Smooth muscle cell (in vitro differentiated cells): ENCODE data around the gene TOP3B. TPM values are rescaled to one million over a fixed set of nuclear protein-coding genes. Genes with fewer than 3 reads are reported as not detected.
A peak's percentile ranks its signal among the peaks of the same experiment; 100 is the strongest.

Experiments used
- DNase-seq: peaks from one replicate; lab custom pipeline; 2025; ENCODE audit not compliant: unreplicated experiment; lab: John Stamatoyannopoulos, UW
- H2AFZ ChIP-seq: fragments of 200-600 bp; sonication (generic); 2 replicates; pipeline ENCODE4 v1.6.0; 2016; ENCODE audit warnings: antibody characterized with exemption, low read depth, mild to moderate bottlenecking
- H3F3A ChIP-seq: fragments of 200-600 bp; sonication (generic); 2 replicates; pipeline ENCODE4 v1.6.0; 2017; ENCODE audit warnings: antibody characterized with exemption, low read depth
- H3K27ac ChIP-seq: fragments of 200-600 bp; sonication (generic); 2 replicates; pipeline ENCODE4 v1.5.1; 2016; ENCODE audit warnings: low read depth, mild to moderate bottlenecking
- H3K27me3 ChIP-seq: fragments of 200-600 bp; sonication (generic); 2 replicates; pipeline ENCODE4 v1.6.1; 2016; ENCODE audit warnings: low read depth, mild to moderate bottlenecking
- H3K36me3 ChIP-seq: fragments of 200-600 bp; sonication (generic); 2 replicates; pipeline ENCODE4 v1.5.1; 2016; ENCODE audit warnings: low read depth
- H3K4me1 ChIP-seq: fragments of 200-600 bp; sonication (generic); 2 replicates; pipeline ENCODE4 v1.5.1; 2016; ENCODE audit warnings: low read depth
- H3K4me2 ChIP-seq: fragments of 200-600 bp; sonication (generic); 2 replicates; pipeline ENCODE4 v1.6.0; 2016; ENCODE audit warnings: mild to moderate bottlenecking
- H3K4me3 ChIP-seq: fragments of 200-600 bp; sonication (generic); 2 replicates; pipeline ENCODE4 v1.5.1; 2016; ENCODE audit warnings: mild to moderate bottlenecking
- H3K79me2 ChIP-seq: fragments of 200-600 bp; sonication (generic); 2 replicates; pipeline ENCODE4 v1.6.0; 2016; ENCODE audit warnings: low read depth, mild to moderate bottlenecking
- H3K9ac ChIP-seq: fragments of 200-600 bp; sonication (generic); 2 replicates; pipeline ENCODE4 v1.6.0; 2016; ENCODE audit warnings: low read depth
- H3K9me3 ChIP-seq: fragments of 200-600 bp; sonication (generic); replicated peaks from 2 replicates; pipeline ENCODE4 v1.5.1; 2016; ENCODE audit warnings: low read depth
- H4K20me1 ChIP-seq: fragments of 200-600 bp; sonication (generic); 2 replicates; pipeline ENCODE4 v1.6.0; 2016; ENCODE audit warnings: low read depth
- CTCF ChIP-seq: fragments of 200-600 bp; sonication (generic); IDR thresholded peaks from 2 replicates; pipeline ENCODE4 v1.5.1; 2017; ENCODE audit warnings: borderline replicate concordance, mild to moderate bottlenecking, antibody characterized with exemption; ENCODE audit not compliant: insufficient read depth, poor library complexity, severe bottlenecking
- WGBS: methylation state at CpG from one replicate; pipeline ENCODE4 v1.1.7; 2016; ENCODE audit warnings: low lambda C conversion rate; 5-methylcytosine and 5-hydroxymethylcytosine counted together
- polyA plus RNA-seq: library from polyadenylated mRNA; unstranded; fragments of >200 nt; fragmentation: Nextera tagmentation; extraction: Ambion mirVana; gene quantifications from 2 replicates; pipeline ENCODE4 v1.2.1, GENCODE V29; 2016
- total RNA-seq: library from RNA; depleted of rRNA; stranded (reverse); fragments of >200 nt; gene quantifications from 2 replicates; pipeline ENCODE4 v1.2.3, GENCODE V29; 2014

TOP3B gene
- 15.2 and 17.3 TPM in 2 replicates for total RNA-seq
- polyA plus RNA-seq = 17.6 and 26.7 TPM in 2 replicates

GRCh38 chr22:21982338-21982965 is at the start of gene TOP3B:
TOP3B (minus strand) TSS chr22:21982787; CDS start chr22:21975709, 7,078 bp downstream.
- H3K27ac ChIP-seq = no peak within 1 kb of the TSS

DNA sequence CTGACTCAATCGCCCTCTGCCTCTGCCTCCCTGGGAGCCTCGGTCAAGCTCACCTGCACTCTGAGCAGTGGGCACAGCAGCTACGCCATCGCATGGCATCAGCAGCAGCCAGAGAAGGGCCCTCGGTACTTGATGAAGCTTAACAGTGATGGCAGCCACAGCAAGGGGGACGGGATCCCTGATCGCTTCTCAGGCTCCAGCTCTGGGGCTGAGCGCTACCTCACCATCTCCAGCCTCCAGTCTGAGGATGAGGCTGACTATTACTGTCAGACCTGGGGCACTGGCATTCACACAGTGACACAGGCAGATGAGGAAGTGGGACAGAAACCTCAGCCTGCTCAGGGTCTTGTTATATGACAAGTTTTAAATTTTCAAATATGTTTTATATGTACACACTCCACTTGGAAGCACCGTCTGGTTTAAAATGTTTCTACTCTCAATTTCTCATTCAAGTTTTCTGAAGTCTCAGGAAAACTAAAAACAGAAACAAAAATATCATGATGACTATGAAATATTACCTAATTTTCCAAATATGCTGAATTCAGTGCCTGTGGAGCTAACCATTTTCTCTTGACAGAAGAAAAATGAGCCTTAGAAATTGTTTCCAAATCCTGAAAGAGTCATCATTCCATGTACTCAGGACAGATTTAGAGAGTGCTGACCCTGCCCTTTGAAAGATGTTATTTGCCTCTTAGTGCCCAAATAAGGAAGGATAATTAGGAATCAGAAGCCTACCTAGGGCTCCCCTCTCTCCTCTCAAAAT is 48.8 kb upstream of the TOP3B start:
- Histone ChIP-seq H3K79me2 (no peaks in the 10 kb centered on the region), H3K9me3 (no peaks in the 10 kb centered on the region), H3K4me2 (no peak overlapping the region), H3K4me1 (no peaks in the 10 kb centered on the region), H2AFZ (no peak overlapping the region), H3K9ac (no peak overlapping the region), H3K27ac (no peak overlapping the region), H3F3A (no peaks in the 10 kb centered on the region), H3K36me3 (no peaks in the 10 kb centered on the region), H3K27me3 (peaks cover 18% of the 10 kb centered on the region), H3K4me3 (no peak overlapping the region), H4K20me1 (no peaks in the 10 kb centered on the region)
- no peak for DNase-seq
- whole genome bisulfite sequencing = 88% methylated on average over 9 of the region's 9 CpGs
- TF ChIP-seq CTCF = no peak

More at GRCh38 chr22:21982338-21982965, at the start of gene TOP3B:
- Histone ChIP-seq H3K4me3 (peak within 1 kb of the TSS; percentile 70), H3K36me3 (no peaks in the 10 kb centered on the region), H3K4me2 (peak within 1 kb of the TSS; percentile 98), H2AFZ (peak within 1 kb of the TSS; percentile 99), H3K4me1 (peaks cover 8% of the 10 kb centered on the region), H3K9ac (peak within 1 kb of the TSS; percentile 82), H3F3A (no peaks in the 10 kb centered on the region), H3K27me3 (no peaks in the 10 kb centered on the region), H3K9me3 (no peaks in the 10 kb centered on the region), H4K20me1 (no peaks in the 10 kb centered on the region), H3K79me2 (peaks cover 25% of the 10 kb centered on the region)
- WGBS = under 1% methylated on average over 51 of the region's 54 CpGs
- peak; percentile 28 for DNase-seq
- TF ChIP-seq CTCF = no peak

GRCh38 chr22:22030493-22031182 is 48.1 kb upstream of the TOP3B start:
- no peaks in the 10 kb centered on the region for H3K9me3 ChIP-seq
- no peak overlapping the region for H3K4me2 ChIP-seq
- H4K20me1 ChIP-seq = no peaks in the 10 kb centered on the region
- no peak overlapping the region for H3K4me3 ChIP-seq
- no peaks in the 10 kb centered on the region for H3K36me3 ChIP-seq
- H3F3A ChIP-seq = no peaks in the 10 kb centered on the region
- H3K27me3 ChIP-seq = peaks cover 18% of the 10 kb centered on the region
- no peak for TF ChIP-seq CTCF
- H3K4me1 ChIP-seq = no peaks in the 10 kb centered on the region
- H2AFZ ChIP-seq = no peak overlapping the region
- no peak for DNase-seq
- no peak overlapping the region for H3K27ac ChIP-seq
- H3K79me2 ChIP-seq = no peaks in the 10 kb centered on the region
- no peak overlapping the region for H3K9ac ChIP-seq
- WGBS = 54% methylated on average over 7 of the region's 7 CpGs
